ENCODE results near the gene WWOX.
"Not testable (repeated sequence)": the region's sequence is repeated elsewhere in the genome, so short reads cannot be mapped to it uniquely, and the experiment has no call there.

Gene WWOX

GRCh38 chr16:79026117-79026516 is 926.7 kb downstream of the WWOX start:
- DNase-seq (ENCODE audit: low spot score), result no peak

GRCh38 chr16:79036541-79036940 is 937.1 kb downstream of the WWOX start:
- DNase-seq (ENCODE audit: low spot score), result no peak

GRCh38 chr16:79037521-79038373 is 938.3 kb downstream of the WWOX start:
- no peak for DNase-seq (ENCODE audit: low spot score)

- no peak for DNase-seq (ENCODE audit: low spot score)
Observed at GRCh38 chr16:79041206-79041605, 941.8 kb downstream of the WWOX start.

- no peak for DNase-seq (ENCODE audit: low spot score)
Observed at GRCh38 chr16:79042141-79042540, 942.7 kb downstream of the WWOX start.

GRCh38 chr16:79042886-79043285 is 943.4 kb downstream of the WWOX start:
- DNase-seq (ENCODE audit: low spot score), result no peak

- DNase-seq (ENCODE audit: low spot score), result no peak
Observed at GRCh38 chr16:79045191-79045590, 945.7 kb downstream of the WWOX start.

GRCh38 chr16:79047337-79047736 is 947.9 kb downstream of the WWOX start:
- peak; percentile 21 for DNase-seq (ENCODE audit: low spot score)

GRCh38 chr16:79049040-79049439 is 949.6 kb downstream of the WWOX start:
- DNase-seq (ENCODE audit: low spot score), result no peak

- no peak for DNase-seq (ENCODE audit: low spot score)
Observed at GRCh38 chr16:79050063-79050462, 950.6 kb downstream of the WWOX start.

GRCh38 chr16:79051313-79051712 is 951.9 kb downstream of the WWOX start:
- no peak for DNase-seq (ENCODE audit: low spot score)

- DNase-seq (ENCODE audit: low spot score), result not testable (repeated sequence)
Observed at GRCh38 chr16:79052198-79052597, 952.7 kb downstream of the WWOX start.

- DNase-seq (ENCODE audit: low spot score), result no peak
Observed at GRCh38 chr16:79053577-79053976, 954.1 kb downstream of the WWOX start.

- no peak for DNase-seq (ENCODE audit: low spot score)
Observed at GRCh38 chr16:79054211-79054984, 954.9 kb downstream of the WWOX start.

- no peak for DNase-seq (ENCODE audit: low spot score)
Observed at GRCh38 chr16:79055251-79055970, 956.0 kb downstream of the WWOX start.

- DNase-seq (ENCODE audit: low spot score), result no peak
Observed at GRCh38 chr16:79061181-79061580, 961.7 kb downstream of the WWOX start.

GRCh38 chr16:79062336-79062735 is 962.9 kb downstream of the WWOX start:
- DNase-seq (ENCODE audit: low spot score), result no peak

- DNase-seq (ENCODE audit: low spot score), result no peak
Observed at GRCh38 chr16:79062821-79063220, 963.4 kb downstream of the WWOX start.

GRCh38 chr16:79064256-79064972 is 965.0 kb downstream of the WWOX start:
- no peak for DNase-seq (ENCODE audit: low spot score)

- DNase-seq (ENCODE audit: low spot score), result no peak
Observed at GRCh38 chr16:79066561-79066960, 967.1 kb downstream of the WWOX start.

GRCh38 chr16:79067600-79067999 is 968.1 kb downstream of the WWOX start:
- DNase-seq (ENCODE audit: low spot score), result peak; percentile 17

- no peak for DNase-seq (ENCODE audit: low spot score)
Observed at GRCh38 chr16:79069121-79069520, 969.7 kb downstream of the WWOX start.
